GM19395 (cell line): ENCODE measurements around the gene BCL2L1.
A peak's percentile ranks its signal among the peaks of the same experiment; 100 is the strongest.

Experiments
- ATAC-seq: cut with Tn5 transposase; IDR thresholded peaks from one replicate; pipeline ENCODE4 v1.9.1; 2021; ENCODE audit warnings: mild to moderate bottlenecking, moderate library complexity; ENCODE audit not compliant: unreplicated experiment

BCL2L1 gene

DNA sequence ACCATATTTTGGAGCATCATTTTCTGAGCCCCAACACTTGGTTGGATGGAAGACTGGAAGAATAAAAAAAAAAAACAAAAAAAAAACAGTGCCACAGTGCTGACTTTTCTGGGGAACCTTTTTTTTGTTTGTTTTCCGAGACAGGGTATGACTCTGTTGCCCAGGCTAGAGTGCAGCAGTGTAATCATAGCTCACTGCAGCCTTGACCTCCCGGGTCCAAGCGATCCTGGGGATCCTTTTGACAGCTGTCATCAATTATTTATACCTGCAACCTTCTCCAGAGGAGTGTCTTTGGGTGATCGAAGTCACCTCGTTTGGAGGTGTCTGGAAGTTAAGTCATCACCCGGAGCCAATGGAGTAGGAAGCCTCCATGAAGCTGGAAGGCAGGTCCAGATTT lies 8.7 kb upstream of the BCL2L1 start:
- ATAC-seq = no peak

DNA sequence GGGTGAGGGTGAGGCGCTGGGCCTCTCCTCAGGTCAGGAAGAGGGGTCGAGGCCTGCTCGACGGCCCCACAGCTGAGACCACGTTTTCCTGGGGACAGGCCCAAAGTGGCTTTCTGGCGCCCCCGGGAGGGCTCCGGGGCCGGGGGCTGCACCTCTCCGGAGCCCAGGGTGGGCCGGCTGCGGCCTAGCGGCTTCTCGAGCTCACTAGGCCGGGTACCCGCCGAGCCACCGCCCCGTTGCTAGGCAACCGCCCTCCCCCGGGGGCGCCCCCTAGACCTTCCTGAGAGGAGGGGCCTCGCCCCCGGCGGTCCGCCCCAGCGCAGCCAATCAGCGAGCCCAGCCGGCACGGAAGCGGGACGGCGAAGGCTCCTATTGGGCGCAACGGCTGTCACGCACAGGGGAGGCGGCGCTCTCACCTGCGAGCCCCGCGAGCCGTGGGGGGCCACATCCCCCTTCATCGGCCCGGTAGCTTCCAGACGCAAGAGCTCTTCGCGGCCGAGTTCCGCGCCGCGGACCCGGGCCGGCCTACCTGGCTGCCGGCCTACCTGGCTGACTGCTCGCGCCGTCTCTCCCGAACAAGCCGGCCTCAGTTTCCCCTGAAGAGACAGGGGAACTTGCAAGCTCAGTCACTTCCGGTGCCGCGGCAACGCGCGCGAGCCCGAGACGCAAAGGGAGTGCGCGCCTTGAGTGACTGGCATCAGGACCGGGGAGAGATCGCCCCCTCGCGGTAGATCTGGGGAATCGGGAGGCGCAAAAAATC lies 831 bp upstream of the BCL2L1 start:
- ATAC-seq = peak; percentile 81

DNA sequence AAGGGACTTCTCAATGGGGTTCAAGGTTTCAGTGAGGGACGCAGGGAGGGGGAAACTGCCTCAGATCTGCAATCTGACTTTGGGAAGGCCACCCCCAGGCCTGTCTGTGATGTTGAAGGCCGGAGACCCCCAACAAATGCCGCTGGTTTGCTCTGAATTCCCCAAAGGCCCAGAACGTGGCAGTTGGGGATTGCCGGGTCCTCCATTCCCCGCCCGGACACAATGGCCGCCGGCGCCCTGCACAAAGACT lies 326 bp upstream of the BCL2L1 start:
- no peak for ATAC-seq

GRCh38 chr20:31721408-31722256 lies 1.0 kb downstream of the BCL2L1 start:
- no peak for ATAC-seq

DNA sequence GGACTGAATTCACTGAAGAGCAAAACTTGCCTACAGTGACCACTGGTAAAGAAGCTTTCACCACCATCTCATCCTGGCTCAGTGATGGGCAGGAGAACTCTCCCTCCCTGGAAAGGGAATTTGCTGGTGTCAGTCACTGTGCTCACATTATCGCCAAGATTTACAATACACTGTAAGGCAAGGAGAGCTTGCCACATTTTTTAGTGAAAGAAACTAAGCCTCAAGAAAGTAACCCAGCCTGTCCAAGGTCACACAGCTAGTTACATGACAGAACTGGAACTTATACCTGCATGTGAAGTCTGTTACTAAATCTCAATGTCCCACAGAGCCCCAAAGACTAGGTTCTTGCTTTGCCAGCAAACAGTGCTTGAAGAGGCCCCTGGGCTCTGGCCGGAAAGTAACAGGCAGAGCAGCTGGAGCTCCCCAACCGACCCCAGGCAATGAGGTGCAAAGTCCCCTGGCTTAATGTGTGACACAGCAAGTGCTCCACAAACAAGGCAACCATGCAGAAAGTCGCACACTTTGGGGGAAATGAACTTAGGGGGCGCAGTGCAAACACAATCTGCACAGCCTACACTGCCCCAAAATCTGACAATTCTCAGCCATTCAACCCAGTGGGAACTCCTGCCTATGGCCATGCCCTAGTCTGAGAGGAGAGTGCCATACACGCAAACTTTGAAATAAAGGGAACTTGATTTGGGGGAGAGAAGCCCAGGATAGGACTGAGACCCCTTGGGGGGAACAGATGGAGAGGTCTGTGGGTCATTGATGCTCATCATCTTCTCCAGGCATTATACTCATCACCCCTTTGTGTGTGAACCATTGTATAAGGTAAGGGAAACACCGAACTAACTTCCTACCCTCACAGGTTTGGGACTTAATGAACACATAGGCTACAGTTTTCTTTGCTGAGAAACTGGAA lies 1.9 kb downstream of the BCL2L1 start:
- ATAC-seq = no peak

DNA sequence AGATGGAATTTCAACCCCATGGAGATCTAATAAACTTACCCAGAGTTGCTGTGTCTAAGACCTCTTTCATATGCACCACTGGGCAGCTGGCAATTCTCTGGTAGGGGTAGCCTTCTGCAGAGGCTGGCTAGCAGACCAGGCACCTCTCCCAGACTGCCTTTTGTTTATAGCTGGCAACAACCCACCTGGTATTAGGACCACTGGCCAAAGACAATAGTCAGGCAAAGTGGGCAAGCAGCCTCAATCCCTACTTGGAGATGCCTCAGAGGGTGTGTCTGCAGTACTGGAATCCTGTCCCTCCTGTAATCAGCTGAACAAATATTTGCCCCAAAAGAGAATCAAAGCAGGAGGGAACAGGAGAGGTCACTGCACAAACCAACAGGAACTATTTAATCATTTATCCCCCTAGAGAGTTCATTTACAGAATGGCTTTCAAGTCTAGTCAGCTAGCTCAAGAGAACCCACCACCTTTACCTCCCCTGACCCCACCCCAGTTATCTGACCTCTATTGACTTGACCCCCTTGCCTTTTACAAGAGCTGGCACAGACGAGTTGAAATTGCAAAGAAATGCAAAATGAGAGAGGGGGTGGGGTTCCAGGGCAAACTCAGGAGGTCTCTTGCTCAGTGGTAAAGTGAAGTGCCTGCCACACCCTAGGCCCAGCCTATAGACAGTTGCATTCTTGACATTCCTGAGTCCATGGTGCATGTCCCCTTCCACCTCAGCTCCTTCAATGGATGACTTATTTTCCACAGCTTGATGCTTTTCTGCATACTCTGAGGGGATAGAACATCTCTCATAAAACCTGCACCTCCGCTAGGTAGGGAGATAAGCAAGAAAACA lies 2.8 kb downstream of the BCL2L1 start:
- no peak for ATAC-seq

- ATAC-seq = no peak
These were observed 3.6 kb downstream of the BCL2L1 start for GRCh38 chr20:31718952-31719643.

GRCh38 chr20:31717478-31718201 lies 5.0 kb downstream of the BCL2L1 start:
- ATAC-seq = peak; percentile 46

GRCh38 chr20:31716818-31717477 lies 5.7 kb downstream of the BCL2L1 start:
- ATAC-seq = peak; percentile 7

- ATAC-seq = no peak
These were observed 6.3 kb downstream of the BCL2L1 start for GRCh38 chr20:31716351-31716750.

DNA sequence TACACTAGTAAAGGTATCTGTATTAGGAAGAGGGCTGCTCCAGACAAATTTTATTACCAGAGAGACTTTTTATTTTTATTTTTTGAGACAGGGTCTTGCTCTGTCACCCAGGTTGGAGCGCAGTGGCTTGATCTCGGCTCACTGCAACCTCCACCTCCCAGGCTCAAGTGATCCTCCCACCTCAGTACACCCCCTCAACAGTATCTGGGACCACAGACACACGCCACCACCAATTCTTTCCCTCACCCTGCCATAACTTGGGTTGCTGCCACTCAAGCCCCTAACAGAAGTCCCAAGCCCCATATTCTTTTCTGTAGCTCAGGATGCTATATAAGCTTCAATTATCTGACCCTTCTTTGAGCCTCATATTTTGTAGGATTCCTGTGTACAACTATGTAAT lies 6.9 kb downstream of the BCL2L1 start:
- ATAC-seq = no peak

GRCh38 chr20:31713312-31714273 lies 9.1 kb downstream of the BCL2L1 start:
- no peak for ATAC-seq

GRCh38 chr20:31712564-31713311 lies 9.9 kb downstream of the BCL2L1 start:
- ATAC-seq = no peak

DNA sequence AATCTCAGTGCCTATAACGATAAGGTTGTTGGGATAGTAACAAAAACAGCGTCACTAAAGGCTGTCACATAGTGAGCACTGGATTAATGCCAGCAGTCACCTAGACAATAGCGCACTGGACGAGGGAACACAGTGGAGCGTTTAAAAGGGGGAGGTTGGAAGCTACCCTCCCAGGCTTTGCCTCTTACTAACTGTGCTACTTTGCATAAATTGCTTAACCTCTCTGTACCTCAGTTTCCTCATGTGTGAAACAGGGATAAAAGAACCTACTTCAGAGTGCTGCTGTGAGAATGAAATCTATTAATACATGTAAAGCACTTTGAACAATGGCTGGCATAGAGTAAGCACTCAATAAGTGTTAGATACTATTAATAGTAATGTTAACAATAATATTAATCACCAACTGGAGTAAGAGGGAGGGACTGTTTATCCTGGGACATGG lies 10.5 kb downstream of the BCL2L1 start:
- ATAC-seq = no peak

GRCh38 chr20:31711179-31712111 lies 11.2 kb downstream of the BCL2L1 start:
- no peak for ATAC-seq
